Measurements from ENCODE around the gene SYP.

SYP gene

GRCh38 chrX:49221868-49222267, 21.9 kb upstream of the SYP start:
- in situ Hi-C loops (cut with MboI; ENCODE audit: low sequenced_read_pairs) = no loop called here

GRCh38 chrX:49220100-49220499, 20.1 kb upstream of the SYP start:
- in situ Hi-C loops (cut with MboI; ENCODE audit: low sequenced_read_pairs) = no loop called here

GRCh38 chrX:49214996-49215526, 15.1 kb upstream of the SYP start:
- in situ Hi-C loops (cut with MboI; ENCODE audit: low sequenced_read_pairs) = no loop called here

- in situ Hi-C loops (cut with MboI; ENCODE audit: low sequenced_read_pairs) = no loop called here
These were observed 14.4 kb upstream of the SYP start for GRCh38 chrX:49214416-49214815.

GRCh38 chrX:49212861-49213260, 12.9 kb upstream of the SYP start:
- in situ Hi-C loops (cut with MboI; ENCODE audit: low sequenced_read_pairs) = no loop called here

- in situ Hi-C loops (cut with MboI; ENCODE audit: low sequenced_read_pairs) = no loop called here
These were observed 12.2 kb upstream of the SYP start for GRCh38 chrX:49212209-49212608.

- in situ Hi-C loops (cut with MboI; ENCODE audit: low sequenced_read_pairs) = no loop called here
These were observed 11.1 kb upstream of the SYP start for GRCh38 chrX:49211074-49211473.

- in situ Hi-C loops (cut with MboI; ENCODE audit: low sequenced_read_pairs) = no loop called here
These were observed 10.4 kb upstream of the SYP start for GRCh38 chrX:49210406-49210805.

GRCh38 chrX:49209434-49210251, 9.7 kb upstream of the SYP start:
- in situ Hi-C loops (cut with MboI; ENCODE audit: low sequenced_read_pairs) = no loop called here

GRCh38 chrX:49208399-49208798, 8.4 kb upstream of the SYP start:
- in situ Hi-C loops (cut with MboI; ENCODE audit: low sequenced_read_pairs) = no loop called here

GRCh38 chrX:49206543-49206942, 6.5 kb upstream of the SYP start:
- in situ Hi-C loops (cut with MboI; ENCODE audit: low sequenced_read_pairs) = no loop called here

- in situ Hi-C loops (cut with MboI; ENCODE audit: low sequenced_read_pairs) = no loop called here
These were observed 5.5 kb upstream of the SYP start for GRCh38 chrX:49205443-49205842.

GRCh38 chrX:49204709-49205108, 4.7 kb upstream of the SYP start:
- in situ Hi-C loops (cut with MboI; ENCODE audit: low sequenced_read_pairs) = no loop called here

- in situ Hi-C loops (cut with MboI; ENCODE audit: low sequenced_read_pairs) = no loop called here
These were observed 4.0 kb upstream of the SYP start for GRCh38 chrX:49204017-49204416.

- in situ Hi-C loops (cut with MboI; ENCODE audit: low sequenced_read_pairs) = no loop called here
These were observed 3.5 kb upstream of the SYP start for GRCh38 chrX:49203536-49203935.

- in situ Hi-C loops (cut with MboI; ENCODE audit: low sequenced_read_pairs) = no loop called here
These were observed 2.0 kb upstream of the SYP start for GRCh38 chrX:49202022-49202421.

GRCh38 chrX:49199315-49199595, 738 bp downstream of the SYP start:
- in situ Hi-C loops (cut with MboI; ENCODE audit: low sequenced_read_pairs) = no loop called here

- in situ Hi-C loops (cut with MboI; ENCODE audit: low sequenced_read_pairs) = no loop called here
These were observed 1.3 kb downstream of the SYP start for GRCh38 chrX:49198540-49199314.

GRCh38 chrX:49197543-49198087, 2.4 kb downstream of the SYP start:
- in situ Hi-C loops (cut with MboI; ENCODE audit: low sequenced_read_pairs) = no loop called here

GRCh38 chrX:49193542-49193964, 6.4 kb downstream of the SYP start:
- in situ Hi-C loops (cut with MboI; ENCODE audit: low sequenced_read_pairs) = no loop called here

GRCh38 chrX:49192722-49193328, 7.2 kb downstream of the SYP start:
- in situ Hi-C loops (cut with MboI; ENCODE audit: low sequenced_read_pairs) = no loop called here

All from HL-60/S4 (cell line).